Aorta (tissue), 5 donors: ENCODE measurements around the gene CYP26A1. TPM values are rescaled to one million over a fixed set of nuclear protein-coding genes. Genes with fewer than 3 reads are reported as not detected.

ENCODE experiments used
- ATAC-seq: fragments of 200-7000 bp; cut with Tn5 transposase; one replicate; pipeline ENCODE4 v1.9.1; 2022; ENCODE audit warnings: moderate library complexity; ENCODE audit not compliant: low FRiP score
- DNase-seq, 2 donors: peaks; one replicate each; pipeline ENCODE4 v3.0.0-alpha.2; 2020
- H3K27ac ChIP-seq, 2 donors: one replicate each; pipeline ENCODE4 v1.5.1; 2013; ENCODE audit warnings: low read length in 2 of 2, mild to moderate bottlenecking in 2 of 2, moderate library complexity in 2 of 2, control low read depth in 1 of 2, inconsistent platforms in 1 of 2, low read depth in 1 of 2
- H3K27me3 ChIP-seq, 2 donors: one replicate each; pipeline ENCODE4 v1.6.1; 2013; ENCODE audit warnings: control low read depth in 1 of 2, low read length in 1 of 2, mild to moderate bottlenecking in 1 of 2, moderate library complexity in 1 of 2; ENCODE audit not compliant: insufficient read depth in 2 of 2, control insufficient read depth in 1 of 2
- H3K36me3 ChIP-seq, 2 donors: one replicate each; pipeline ENCODE4 v1.6.1; 2013; ENCODE audit warnings: control low read depth in 1 of 2, low read length in 1 of 2, mild to moderate bottlenecking in 1 of 2; ENCODE audit not compliant: insufficient read depth in 2 of 2, control insufficient read depth in 1 of 2
- H3K4me1 ChIP-seq, 2 donors: one replicate each; pipeline ENCODE4 v1.6.1; 2013; ENCODE audit warnings: low read length in 2 of 2, control low read depth in 1 of 2, mild to moderate bottlenecking in 1 of 2, moderate library complexity in 1 of 2; ENCODE audit not compliant: insufficient read depth in 2 of 2, control insufficient read depth in 1 of 2
- H3K4me3 ChIP-seq, 2 donors: one replicate each; pipeline ENCODE4 v1.5.1; 2013; ENCODE audit warnings: low read length in 2 of 2, control low read depth in 1 of 2, mild to moderate bottlenecking in 1 of 2
- H3K9me3 ChIP-seq: one replicate; pipeline ENCODE4 v1.6.1; 2013; ENCODE audit warnings: mild to moderate bottlenecking, low read length; ENCODE audit not compliant: control insufficient read depth
- WGBS, 2 donors: extraction: QIAGEN DNeasy Blood & Tissue Kit; methylation state at CpG; one replicate each; pipeline ENCODE4 v1.1.7; 2013; 5-methylcytosine and 5-hydroxymethylcytosine counted together
- intact Hi-C, 2 donors: fragments of 100-400 bp; cut with DNase I; formaldehyde crosslinking; loops; one replicate each; pipeline versions ENCODE4 v1.14.2 to v1.15.0; 2022
- polyA plus RNA-seq, 2 donors: library from polyadenylated mRNA; stranded (reverse); fragments of 200-250 nt; gene quantifications; one replicate each; pipeline ENCODE4 v1.2.3, GENCODE V29; 2013
- total RNA-seq, 2 donors: library from RNA; stranded (reverse); fragmentation: NEBNext Ultra II Directional; extraction: Animal tissue kit (Norgen Biotek cat#: 25700); gene quantifications; one replicate each; pipeline ENCODE4 v1.2.1, GENCODE V29; 2021
- donor health status: healthy with polysubstance abuse.
- donor health status: Bipolar disorder and iron deficiency.
- donor health status: DM: no; HTN: no; CAD: no.
- donor health status: DM: no; HTN: no; CAD: no.
- donor health status: DM: yes; HTN: yes; CAD: no.

Gene CYP26A1
- total and polyA plus RNA-seq, 4 donors, result not detected

GRCh38 chr10:93039721-93040120, 34.0 kb upstream of the CYP26A1 start:
- Histone ChIP-seq H3K9me3 (no peaks in the 10 kb centered on the region), H3K4me1 (peaks cover 0 to 2% of the 10 kb centered on the region in 2 donors), H3K27ac (no peak overlapping the region), H3K4me3 (no peak overlapping the region), H3K27me3 (no peaks in the 10 kb centered on the region), H3K36me3 (no peaks in the 10 kb centered on the region)
- no peak for DNase-seq
- WGBS, 2 donors, result 14 to 20% methylated on average over 3 of the region's 3 CpGs
- ATAC-seq, result no peak
- intact Hi-C loops, result loop anchor here (1.0 to 10.0 kb wide), 4 partner anchors 32 to 145 kb away; no protein-coding TSS in a partner anchor

DNA sequence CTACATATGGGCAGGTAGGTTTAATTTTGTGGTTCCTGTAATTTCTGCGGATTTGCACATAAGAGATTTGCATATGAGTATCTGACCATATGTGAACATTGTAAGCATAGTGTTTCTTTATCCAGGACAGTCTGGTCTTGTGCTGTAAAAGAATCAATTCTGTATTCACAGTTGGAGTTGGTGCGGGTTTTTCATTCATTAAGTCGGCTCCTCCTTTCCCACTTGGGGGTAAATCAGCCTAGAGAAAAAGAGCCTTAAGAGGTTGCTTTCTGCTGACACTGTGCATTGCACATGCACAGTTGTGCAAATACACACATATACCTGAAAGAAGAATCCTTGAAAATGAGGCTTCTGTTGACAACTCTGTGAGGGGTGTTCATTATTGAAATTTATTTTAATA, 19.2 kb upstream of the CYP26A1 start:
- WGBS, 2 donors, result 93 to 94% methylated on average over 3 of the region's 3 CpGs
- no peaks in the 10 kb centered on the region for H3K27me3 ChIP-seq
- no peak for ATAC-seq

GRCh38 chr10:93058139-93058538, 15.6 kb upstream of the CYP26A1 start:
- Histone ChIP-seq H3K27ac (no peak overlapping the region), H3K36me3 (no peaks in the 10 kb centered on the region), H3K4me1 (no peaks in the 10 kb centered on the region), H3K4me3 (no peak overlapping the region), H3K27me3 (no peaks in the 10 kb centered on the region), H3K9me3 (no peaks in the 10 kb centered on the region)
- 97 to 98% methylated on average over 3 of the region's 3 CpGs for WGBS, 2 donors
- DNase-seq (no peak), ATAC-seq (no peak)
- intact Hi-C loops, result no loop called here

More for the DNA sequence above, 19.2 kb upstream of the CYP26A1 start:
- Histone ChIP-seq H3K4me1 (no peaks in the 10 kb centered on the region), H3K9me3 (no peaks in the 10 kb centered on the region), H3K4me3 (no peak overlapping the region), H3K27ac (no peak overlapping the region), H3K36me3 (no peaks in the 10 kb centered on the region)
- DNase-seq, result no peak
- intact Hi-C loops, result no loop called here

GRCh38 chr10:93059975-93060886, 13.5 kb upstream of the CYP26A1 start, which contains the start of gene CYP26C1:
CYP26C1 (plus strand) TSS chr10:93060798; CDS start chr10:93061264, 466 bp downstream.
- H3K4me1 ChIP-seq, result no peaks in the 10 kb centered on the region
- H3K27ac ChIP-seq, result no peak within 1 kb of the TSS
- no peaks in the 10 kb centered on the region for H3K27me3 ChIP-seq
- DNase-seq, result no peak
- WGBS, 2 donors, result 32 to 42% methylated on average over 65 to 67 of the region's 67 CpGs
- no peaks in the 10 kb centered on the region for H3K36me3 ChIP-seq
- peak; percentile 13 for ATAC-seq
- no peak within 1 kb of the TSS for H3K4me3 ChIP-seq
- no peaks in the 10 kb centered on the region for H3K9me3 ChIP-seq
- intact Hi-C loops, result no loop called here

DNA sequence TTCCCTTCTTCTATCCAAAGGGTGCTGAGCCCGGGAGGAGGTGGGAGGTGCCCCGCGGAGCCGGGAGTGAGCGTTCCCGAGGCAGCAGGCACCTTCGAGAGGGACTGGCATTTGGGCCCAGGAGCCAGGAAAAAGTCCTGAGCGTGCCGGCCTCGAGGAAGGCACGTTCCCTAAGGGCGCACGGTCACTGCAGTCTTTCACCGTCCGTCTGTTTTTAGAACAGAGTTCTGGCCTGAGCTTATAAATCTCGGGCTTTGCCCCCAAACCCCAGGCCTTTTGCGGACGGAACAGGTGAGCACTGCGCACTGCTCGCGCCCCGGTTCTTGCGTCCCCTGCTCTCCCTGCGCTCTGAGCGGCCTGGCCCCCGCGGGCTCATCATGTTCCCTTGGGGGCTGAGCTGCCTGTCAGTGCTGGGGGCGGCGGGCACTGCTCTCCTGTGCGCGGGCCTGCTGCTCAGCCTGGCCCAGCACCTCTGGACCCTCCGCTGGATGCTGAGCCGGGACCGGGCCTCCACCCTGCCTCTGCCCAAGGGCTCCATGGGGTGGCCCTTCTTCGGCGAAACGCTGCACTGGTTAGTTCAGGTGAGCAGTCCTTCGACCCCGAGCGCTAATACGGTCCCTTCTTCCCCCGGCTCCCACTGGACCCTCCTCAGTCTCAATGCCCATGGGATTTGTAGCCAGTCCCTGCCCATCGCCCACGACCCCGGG, 12.7 kb upstream of the CYP26A1 start:
- H3K27ac ChIP-seq, result no peak overlapping the region
- no peaks in the 10 kb centered on the region for H3K36me3 ChIP-seq
- no peaks in the 10 kb centered on the region for H3K4me1 ChIP-seq
- WGBS, 2 donors, result 33 to 42% methylated on average over 43 to 45 of the region's 45 CpGs
- intact Hi-C loops, result no loop called here
- no peaks in the 10 kb centered on the region for H3K27me3 ChIP-seq
- no peak for DNase-seq
- ATAC-seq, result no peak
- no peaks in the 10 kb centered on the region for H3K9me3 ChIP-seq
- H3K4me3 ChIP-seq, result no peak overlapping the region

- intact Hi-C loops, result no loop called here
- WGBS, 2 donors, result 10 to 12% methylated on average over 57 of the region's 57 CpGs
- Histone ChIP-seq H3K9me3 (no peaks in the 10 kb centered on the region), H3K4me3 (no peak overlapping the region), H3K27ac (no peak overlapping the region), H3K27me3 (no peaks in the 10 kb centered on the region), H3K36me3 (no peaks in the 10 kb centered on the region), H3K4me1 (no peaks in the 10 kb centered on the region)
- ATAC-seq (peak; percentile 20), DNase-seq (no peak)
Measured at GRCh38 chr10:93061594-93062513, 11.8 kb upstream of the CYP26A1 start.

DNA sequence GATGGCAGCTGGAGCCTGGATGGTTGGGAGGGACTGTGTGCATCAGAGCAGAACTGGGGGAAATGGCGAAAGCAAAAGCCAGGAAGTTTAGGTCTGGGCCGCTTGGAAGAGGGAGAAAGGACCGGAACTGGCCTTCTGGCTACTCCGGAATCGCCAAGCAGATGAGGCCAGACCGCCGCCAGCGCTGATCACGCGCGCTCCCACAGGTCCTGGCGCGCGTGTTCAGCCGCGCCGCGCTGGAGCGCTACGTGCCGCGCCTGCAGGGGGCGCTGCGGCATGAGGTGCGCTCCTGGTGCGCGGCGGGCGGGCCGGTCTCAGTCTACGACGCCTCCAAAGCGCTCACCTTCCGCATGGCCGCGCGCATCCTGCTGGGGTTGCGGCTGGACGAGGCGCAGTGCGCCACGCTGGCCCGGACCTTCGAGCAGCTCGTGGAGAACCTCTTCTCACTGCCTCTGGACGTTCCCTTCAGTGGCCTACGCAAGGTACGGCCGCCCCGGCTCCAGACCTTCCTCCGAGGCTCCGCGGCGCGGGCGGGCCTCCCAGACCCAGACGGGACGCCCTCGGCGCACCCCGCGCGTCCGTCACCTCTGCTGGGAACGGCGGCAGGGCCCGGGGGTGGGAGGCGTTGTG, 11.1 kb upstream of the CYP26A1 start:
- intact Hi-C loops, result no loop called here
- no peaks in the 10 kb centered on the region for H3K36me3 ChIP-seq
- WGBS, 2 donors, result 1 to 2% methylated on average over 59 to 68 of the region's 68 CpGs
- no peaks in the 10 kb centered on the region for H3K27me3 ChIP-seq
- ATAC-seq, result peak; percentile 12
- H3K4me3 ChIP-seq, result no peak overlapping the region
- no peaks in the 10 kb centered on the region for H3K9me3 ChIP-seq
- no peaks in the 10 kb centered on the region for H3K4me1 ChIP-seq
- no peak overlapping the region for H3K27ac ChIP-seq
- peak in 1 of 2 donors; percentile 80 for DNase-seq
